ENCODE data around the gene MRPS22. TPM values are rescaled to one million over a fixed set of nuclear protein-coding genes. Genes with fewer than 3 reads are reported as not detected.

The MRPS22 gene
- total and polyA plus RNA-seq, 2 donors (not counting 3 experiments of a cell fraction or from before 2014, with no cell fraction given), result 33.8 to 45.6 TPM

GRCh38 chr3:139317660-139318430, 26.0 kb upstream of the MRPS22 start:
- H3K4me1 ChIP-seq (ENCODE audit: control insufficient read depth, extremely low read depth, insufficient read depth, low read length), result no peaks in the 10 kb centered on the region
- no peaks in the 10 kb centered on the region for H3K9me1 ChIP-seq (replicated peaks; ENCODE audit: control insufficient read depth, extremely low read depth, insufficient read depth, low read length)
- H2AFZ ChIP-seq (ENCODE audit: low read depth, low read length), result no peak overlapping the region
- no peaks in the 10 kb centered on the region for H3K79me2 ChIP-seq (ENCODE audit: control insufficient read depth, insufficient read depth, low read length)
- DNase-seq (ENCODE audit: low read depth, low spot score) (no peak), FAIRE-seq (no peak)
- no peaks in the 10 kb centered on the region for H3K36me3 ChIP-seq (ENCODE audit: control insufficient read depth in 2 of 2, extremely low read depth in 1 of 2, insufficient read depth in 2 of 2, low read length in 2 of 2)
- H3K9me3 ChIP-seq (replicated peaks; ENCODE audit: control insufficient read depth, insufficient read depth, low read length), result no peaks in the 10 kb centered on the region
- no peak overlapping the region for H3K27ac ChIP-seq (ENCODE audit: insufficient read depth, low read depth, low read length)
- dilution Hi-C loops (cut with MboI; ENCODE audit: extremely low pct_ligation_motif_present, low sequenced_read_pairs), result no loop called here
- ChIA-PET POLR2A (no interaction called here), CTCF (interaction anchor here (1.2 to 1.5 kb wide), 2 partner anchors 11 to 206 kb away, joined by 3 to 4 read pairs; no protein-coding TSS in a partner anchor)
- no peak overlapping the region for H3K4me3 ChIP-seq (replicated peaks in 1 of 3; ENCODE audit: insufficient read depth in 1 of 3, low read depth in 1 of 3, low read length in 3 of 3)
- no TSS peak for BruUV-seq (replicated peaks)
- intact Hi-C loops (cut with micrococcal nuclease), result no loop called here
- no peaks in the 10 kb centered on the region for H4K20me1 ChIP-seq (replicated peaks; ENCODE audit: control insufficient read depth, extremely low read depth, insufficient read depth, low read length)
- TF ChIP-seq FOS (IDR thresholded peaks at IDR 0.05; ENCODE audit: borderline replicate concordance, insufficient read depth, low read length) (no peak), POLR2AphosphoS5 (IDR thresholded peaks at IDR 0.05; ENCODE audit: insufficient read depth, low read depth, low read length) (no peak), JUN (IDR thresholded peaks at IDR 0.05; ENCODE audit: borderline replicate concordance, insufficient read depth, insufficient read length, low read depth) (no peak), EZH2 (IDR thresholded peaks at IDR 0.05; ENCODE audit: borderline replicate concordance, low read depth, low read length, severe bottlenecking) (no peak), MYC (IDR thresholded peaks at IDR 0.05; ENCODE audit: low read depth, low read length) (no peak)
- TF ChIP-seq, protein P1, sequence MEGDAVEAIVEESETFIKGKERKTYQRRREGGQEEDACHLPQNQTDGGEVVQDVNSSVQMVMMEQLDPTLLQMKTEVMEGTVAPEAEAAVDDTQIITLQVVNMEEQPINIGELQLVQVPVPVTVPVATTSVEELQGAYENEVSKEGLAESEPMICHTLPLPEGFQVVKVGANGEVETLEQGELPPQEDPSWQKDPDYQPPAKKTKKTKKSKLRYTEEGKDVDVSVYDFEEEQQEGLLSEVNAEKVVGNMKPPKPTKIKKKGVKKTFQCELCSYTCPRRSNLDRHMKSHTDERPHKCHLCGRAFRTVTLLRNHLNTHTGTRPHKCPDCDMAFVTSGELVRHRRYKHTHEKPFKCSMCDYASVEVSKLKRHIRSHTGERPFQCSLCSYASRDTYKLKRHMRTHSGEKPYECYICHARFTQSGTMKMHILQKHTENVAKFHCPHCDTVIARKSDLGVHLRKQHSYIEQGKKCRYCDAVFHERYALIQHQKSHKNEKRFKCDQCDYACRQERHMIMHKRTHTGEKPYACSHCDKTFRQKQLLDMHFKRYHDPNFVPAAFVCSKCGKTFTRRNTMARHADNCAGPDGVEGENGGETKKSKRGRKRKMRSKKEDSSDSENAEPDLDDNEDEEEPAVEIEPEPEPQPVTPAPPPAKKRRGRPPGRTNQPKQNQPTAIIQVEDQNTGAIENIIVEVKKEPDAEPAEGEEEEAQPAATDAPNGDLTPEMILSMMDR (IDR thresholded peaks at IDR 0.05; ENCODE audit: extremely low read depth in 1 of 2, insufficient read depth in 1 of 2, low read depth in 1 of 2, low read length in 2 of 2), result no peak
- no peak overlapping the region for H3K4me2 ChIP-seq (ENCODE audit: insufficient read depth, low read length)
- H3K27me3 ChIP-seq (ENCODE audit: control insufficient read depth in 2 of 2, insufficient read depth in 2 of 2, low read length in 2 of 2), result peaks cover 0 to 4% of the 10 kb centered on the region in 2 experiments
- no peak overlapping the region for H3K9ac ChIP-seq (replicated peaks; ENCODE audit: extremely low read depth, insufficient read depth, low read length)

Data from endothelial cell of umbilical vein (primary cell).